Measurements from ENCODE around the gene STXBP6.

The STXBP6 gene

GRCh38 chr14:25069879-25070278 lies 19.9 kb upstream of the STXBP6 start:
- TF ChIP-seq GATA1 (IDR thresholded peaks at IDR 0.05; ENCODE audit: low read depth, low read length) (no peak), POLR2A (IDR thresholded peaks at IDR 0.05; ENCODE audit: low read length) (no peak)
- no peak for DNase-seq

DNA sequence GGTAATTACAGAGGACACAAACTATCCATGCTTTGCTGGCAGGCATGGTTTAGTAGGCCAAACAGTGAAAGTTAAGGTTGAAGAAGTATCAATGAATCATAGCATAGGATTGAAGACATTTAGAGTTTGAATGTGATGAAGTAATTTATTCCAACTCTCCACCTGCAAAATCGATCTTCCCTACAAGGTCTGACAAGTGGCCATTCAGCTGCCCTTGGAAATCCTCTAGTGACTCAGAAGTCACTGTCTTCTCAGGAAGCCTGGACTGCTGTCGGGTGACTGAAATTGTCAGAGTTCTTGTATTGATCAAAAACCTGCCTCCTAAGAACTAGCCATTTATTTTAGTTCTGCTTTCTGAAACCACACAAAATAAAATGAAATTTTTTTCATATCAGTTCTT lies 17.7 kb upstream of the STXBP6 start:
- DNase-seq: no peak

DNA sequence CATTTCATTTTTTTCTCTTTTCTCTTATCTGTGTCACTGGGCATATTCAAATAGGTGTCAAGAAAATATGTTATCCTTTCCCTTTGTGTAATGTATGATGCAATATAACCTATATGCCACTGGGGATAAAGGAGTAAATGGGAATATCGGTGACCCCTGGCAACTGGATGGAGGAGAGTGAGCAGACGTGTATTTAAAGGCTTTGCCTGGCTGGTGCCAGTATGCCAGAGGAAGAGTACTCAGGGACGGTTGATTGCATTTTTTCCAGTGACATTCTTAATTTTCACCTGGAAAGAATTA lies 12.0 kb upstream of the STXBP6 start:
- TF ChIP-seq GATA1 (IDR thresholded peaks at IDR 0.05; ENCODE audit: low read depth, low read length) (no peak), POLR2A (IDR thresholded peaks at IDR 0.05; ENCODE audit: low read length) (no peak)
- DNase-seq: no peak

More for the DNA sequence above, 17.7 kb upstream of the STXBP6 start:
- TF ChIP-seq GATA1 (IDR thresholded peaks at IDR 0.05; ENCODE audit: low read depth, low read length) (no peak), POLR2A (IDR thresholded peaks at IDR 0.05; ENCODE audit: low read length) (no peak)

GRCh38 chr14:25056688-25057078 lies 6.7 kb upstream of the STXBP6 start:
- no peak for DNase-seq
- no peak for TF ChIP-seq GATA1 (IDR thresholded peaks at IDR 0.05; ENCODE audit: low read depth, low read length)
- no peak for TF ChIP-seq POLR2A (IDR thresholded peaks at IDR 0.05; ENCODE audit: low read length)

GRCh38 chr14:25055992-25056687 lies 6.2 kb upstream of the STXBP6 start:
- DNase-seq: no peak
- TF ChIP-seq POLR2A (IDR thresholded peaks at IDR 0.05; ENCODE audit: low read length) (no peak), GATA1 (IDR thresholded peaks at IDR 0.05; ENCODE audit: low read depth, low read length) (no peak)

DNA sequence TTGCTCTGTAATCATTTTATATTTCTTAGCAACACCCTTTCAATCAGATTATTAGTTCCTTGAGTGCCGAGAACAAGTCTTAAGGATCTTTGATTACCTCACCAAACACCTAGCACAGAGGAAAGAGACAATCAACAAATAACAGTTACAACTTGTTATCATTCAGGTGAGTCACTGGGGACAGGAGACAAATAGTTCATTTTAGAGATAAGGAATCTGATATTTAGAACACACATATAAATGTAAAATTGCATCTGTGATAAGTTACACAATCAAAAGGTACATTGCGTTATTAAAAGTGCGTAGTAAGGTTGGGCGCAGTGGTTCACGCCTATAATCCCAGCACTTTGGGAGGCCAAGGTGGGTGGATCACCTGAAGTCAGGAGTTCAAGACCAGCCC lies 5.1 kb upstream of the STXBP6 start:
- no peak for DNase-seq

DNA sequence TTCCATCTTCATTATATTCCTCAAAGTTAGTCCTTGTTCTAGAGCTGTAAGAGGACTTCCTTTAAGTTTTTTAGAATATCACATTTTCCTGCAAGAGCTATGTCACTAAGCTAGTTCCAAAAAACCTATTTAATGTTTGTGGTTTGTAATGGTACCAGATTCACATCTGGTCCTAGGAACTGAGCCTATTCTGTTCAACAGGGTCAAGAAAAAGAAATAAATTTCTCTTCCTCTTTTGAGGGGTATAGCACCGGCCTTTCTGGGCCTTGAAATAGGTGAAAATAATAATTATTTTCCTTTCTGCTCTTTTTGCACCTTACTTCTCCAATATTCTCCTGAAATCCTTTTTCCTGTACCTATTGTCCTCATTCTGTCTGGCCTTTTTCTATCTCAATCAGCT lies 3.6 kb upstream of the STXBP6 start:
- no peak for TF ChIP-seq POLR2A (IDR thresholded peaks at IDR 0.05; ENCODE audit: low read length)
- no peak for TF ChIP-seq GATA1 (IDR thresholded peaks at IDR 0.05; ENCODE audit: low read depth, low read length)
- no peak for DNase-seq

More for the DNA sequence above, 5.1 kb upstream of the STXBP6 start:
- TF ChIP-seq POLR2A (IDR thresholded peaks at IDR 0.05; ENCODE audit: low read length) (no peak), GATA1 (IDR thresholded peaks at IDR 0.05; ENCODE audit: low read depth, low read length) (no peak)

- no peak for DNase-seq
- TF ChIP-seq GATA1 (IDR thresholded peaks at IDR 0.05; ENCODE audit: low read depth, low read length): no peak
- TF ChIP-seq POLR2A (IDR thresholded peaks at IDR 0.05; ENCODE audit: low read length): no peak
Observed at GRCh38 chr14:25052921-25053320, 3.0 kb upstream of the STXBP6 start.

GRCh38 chr14:25052385-25052784 lies 2.4 kb upstream of the STXBP6 start:
- DNase-seq: no peak
- TF ChIP-seq GATA1 (IDR thresholded peaks at IDR 0.05; ENCODE audit: low read depth, low read length): no peak
- TF ChIP-seq POLR2A (IDR thresholded peaks at IDR 0.05; ENCODE audit: low read length): no peak

DNA sequence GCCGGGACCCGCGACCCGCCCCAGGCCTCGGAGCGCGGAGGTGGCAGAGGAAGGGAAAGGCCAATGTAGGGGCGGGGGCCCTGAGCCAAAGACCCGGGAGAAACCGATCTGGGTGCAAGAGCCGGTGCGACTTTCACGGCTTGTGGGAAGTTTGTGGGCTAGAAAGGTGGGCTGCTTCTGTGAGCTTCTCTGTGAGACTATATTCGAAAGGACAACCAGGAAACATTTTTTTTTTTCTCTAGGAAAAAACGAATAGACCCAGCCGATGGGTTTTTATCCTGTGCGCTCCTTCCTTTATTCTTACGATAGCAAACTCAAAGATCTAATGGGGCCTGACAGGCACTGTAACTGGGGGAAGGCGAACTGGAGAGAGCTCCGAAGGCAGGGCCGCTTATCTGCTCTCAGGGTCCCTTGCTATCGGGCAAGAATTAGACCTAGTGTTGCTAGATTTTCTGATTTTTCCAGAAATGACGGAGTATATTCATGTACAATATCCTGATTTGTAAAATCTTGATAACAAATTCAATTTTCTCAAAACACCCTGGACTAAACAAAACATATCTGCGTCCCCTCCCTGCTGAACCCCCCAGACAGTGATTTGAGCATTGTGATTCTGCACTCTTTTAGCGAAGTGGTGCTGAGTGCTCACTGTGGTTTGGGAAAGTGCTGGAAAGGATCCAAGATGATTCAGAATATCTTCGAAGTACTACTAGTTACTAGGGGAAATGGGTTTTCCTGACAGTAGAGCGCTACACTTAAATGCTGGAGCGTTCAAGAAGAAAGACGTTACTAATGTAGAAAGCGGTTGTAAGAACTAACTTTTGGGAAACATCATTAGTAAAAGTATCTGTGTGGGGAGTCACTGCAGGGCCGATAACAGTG lies 563 bp upstream of the STXBP6 start:
- peak; percentile 10 to 13 for DNase-seq
- TF ChIP-seq POLR2A (IDR thresholded peaks at IDR 0.05; ENCODE audit: low read length): no peak
- TF ChIP-seq GATA1 (IDR thresholded peaks at IDR 0.05; ENCODE audit: low read depth, low read length): no peak

- DNase-seq: no peak
- TF ChIP-seq GATA1 (IDR thresholded peaks at IDR 0.05; ENCODE audit: low read depth, low read length) (no peak), POLR2A (IDR thresholded peaks at IDR 0.05; ENCODE audit: low read length) (no peak)
Observed at GRCh38 chr14:25049093-25049567, 817 bp downstream of the STXBP6 start.

- TF ChIP-seq POLR2A (IDR thresholded peaks at IDR 0.05; ENCODE audit: low read length) (no peak), GATA1 (IDR thresholded peaks at IDR 0.05; ENCODE audit: low read depth, low read length) (no peak)
- peak; percentile 67 to 83 for DNase-seq
Observed at GRCh38 chr14:25048170-25049016, 1.6 kb downstream of the STXBP6 start.

DNA sequence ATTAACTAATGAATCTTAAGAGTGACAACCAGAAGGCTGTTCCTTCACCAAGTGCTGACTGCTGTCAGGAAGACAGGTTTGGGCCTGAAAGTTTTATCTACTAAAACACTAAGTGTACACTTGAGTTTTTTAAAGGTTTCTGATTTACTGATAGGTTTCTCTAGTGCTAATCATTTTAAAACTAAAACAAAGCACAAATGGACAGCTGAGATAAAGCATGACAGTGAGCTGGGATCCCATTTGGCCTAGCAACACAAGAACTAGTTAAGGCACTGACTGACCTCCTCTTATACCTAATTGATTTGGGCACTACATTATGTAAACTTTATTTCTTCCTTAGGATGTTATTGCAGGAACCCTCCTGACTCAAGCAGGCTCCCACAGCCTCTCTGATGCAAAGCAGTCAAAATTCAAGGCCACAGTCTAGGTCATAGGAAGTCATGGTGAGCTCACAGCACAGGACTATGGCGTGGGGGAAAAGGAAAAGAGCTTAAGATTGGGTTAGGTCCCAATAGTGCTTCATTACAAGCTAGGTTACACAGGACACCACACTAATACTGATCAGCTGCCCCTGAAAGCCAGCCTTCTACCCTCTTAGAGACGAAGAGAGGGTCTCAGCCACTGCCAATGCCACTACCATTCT lies 3.5 kb downstream of the STXBP6 start:
- TF ChIP-seq POLR2A (IDR thresholded peaks at IDR 0.05; ENCODE audit: low read length) (no peak), GATA1 (IDR thresholded peaks at IDR 0.05; ENCODE audit: low read depth, low read length) (no peak)
- peak; percentile 8 to 53 for DNase-seq

Measured in erythroblast (primary cell).